ENCODE results near the gene ATXN10. TPM values are rescaled to one million over a fixed set of nuclear protein-coding genes. Genes with fewer than 3 reads are reported as not detected.
A peak's percentile ranks its signal among the peaks of the same experiment; 100 is the strongest.

The ATXN10 gene
- total RNA-seq, 4 donors from 2014 or later: 35.5 to 83.3 (median 51.1) TPM

DNA sequence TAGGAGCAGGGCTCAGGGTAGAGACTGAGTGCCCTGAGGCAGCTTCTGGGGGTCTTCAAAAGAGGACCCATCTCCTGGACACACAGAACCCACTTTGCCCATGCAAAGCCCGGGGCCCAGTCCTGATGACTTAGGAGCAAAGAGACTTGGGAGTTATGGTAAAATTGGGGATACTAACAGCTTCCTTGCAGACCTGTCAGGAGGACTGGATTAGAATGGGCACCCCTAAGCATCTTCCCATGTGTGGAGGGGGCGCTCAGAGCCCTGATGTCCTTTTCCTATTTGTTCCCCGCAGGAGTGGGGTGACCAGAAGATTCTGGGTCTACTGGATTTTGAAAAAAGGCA, 205.4 kb downstream of the ATXN10 start:
- WGBS, 2 donors: 84 to 91% methylated on average over 3 of the region's 3 CpGs

DNA sequence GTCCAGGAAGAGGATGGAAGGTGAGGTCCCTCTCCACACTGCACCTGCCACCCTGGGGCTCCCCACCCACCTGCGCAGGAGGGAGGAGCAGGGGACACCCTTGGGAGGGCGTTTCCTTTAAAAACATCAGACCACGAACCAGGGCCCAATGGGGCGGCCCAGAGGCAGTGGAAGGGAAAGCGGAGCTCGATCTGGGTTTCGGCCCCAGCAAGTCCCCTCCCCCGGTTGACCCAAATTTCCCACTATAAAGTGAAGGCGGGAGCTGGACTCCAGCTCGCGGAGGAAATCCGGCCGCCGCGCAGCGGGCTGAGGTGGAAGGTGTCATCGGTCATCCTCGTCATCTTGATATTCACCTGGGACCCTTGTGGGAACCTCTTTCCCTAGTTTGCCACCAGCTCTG, 206.0 kb downstream of the ATXN10 start:
- no peak overlapping the region for H3K4me3 ChIP-seq (ENCODE audit: low read depth, poor library complexity, severe bottlenecking)
- TF ChIP-seq POLR2A (IDR thresholded peaks at IDR 0.05): no peak
- TF ChIP-seq CTCF (IDR thresholded peaks at IDR 0.05): no peak

More for the DNA sequence above, 205.4 kb downstream of the ATXN10 start:
- TF ChIP-seq POLR2A (IDR thresholded peaks at IDR 0.05): no peak
- no peak for TF ChIP-seq CTCF (IDR thresholded peaks at IDR 0.05)
- no peak for DNase-seq (ENCODE audit: low spot score in 2 of 2)
- intact Hi-C loops (cut with DNase I; ENCODE audit: low total_unique reads): no loop called here
- no peak overlapping the region for H3K4me3 ChIP-seq (ENCODE audit: low read depth, poor library complexity, severe bottlenecking)

DNA sequence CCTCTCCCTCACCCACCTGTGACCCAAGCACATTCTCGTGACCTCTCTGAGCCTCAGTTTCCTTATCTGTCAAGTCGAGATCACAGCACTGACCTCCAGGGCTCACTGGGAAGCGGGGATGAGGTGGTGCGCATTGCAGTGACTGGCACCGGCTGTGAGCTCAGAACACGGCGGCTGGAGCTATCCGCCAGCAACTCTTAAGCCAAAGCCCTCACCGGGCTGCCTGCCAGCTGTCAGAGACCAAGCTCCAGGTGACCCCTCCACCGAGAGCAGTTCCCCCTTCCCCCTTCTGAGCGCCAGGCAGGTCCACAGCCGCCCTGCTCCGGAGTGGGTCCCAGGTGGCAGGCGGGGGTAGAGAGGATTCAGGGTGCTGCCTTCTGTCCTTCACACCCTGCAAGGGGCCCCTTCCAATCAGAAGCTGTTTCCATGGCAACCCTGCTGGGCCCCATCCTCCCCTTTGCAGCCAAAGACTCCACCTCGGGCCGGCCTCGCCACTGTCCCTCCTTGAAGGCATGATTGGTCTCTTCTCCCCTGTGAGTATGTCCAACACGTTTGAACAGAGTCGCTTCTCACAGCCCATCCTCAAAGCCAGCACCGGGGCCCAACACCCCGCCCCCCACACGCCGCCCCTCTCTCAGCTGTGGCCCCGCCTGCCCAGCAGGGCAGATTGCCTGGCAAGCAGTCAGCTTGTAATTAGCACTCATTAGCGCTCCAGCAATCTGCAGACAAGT, 206.6 kb downstream of the ATXN10 start:
- DNase-seq (ENCODE audit: low spot score in 2 of 2): peak in 1 of 2 donors; percentile 75
- TF ChIP-seq POLR2A (IDR thresholded peaks at IDR 0.05): no peak
- TF ChIP-seq CTCF (IDR thresholded peaks at IDR 0.05): no peak
- intact Hi-C loops (cut with DNase I; ENCODE audit: low total_unique reads): no loop called here
- WGBS, 2 donors: 39 to 43% methylated on average over 24 to 25 of the region's 25 CpGs
- no peak overlapping the region for H3K4me3 ChIP-seq (ENCODE audit: low read depth, poor library complexity, severe bottlenecking)

More for the DNA sequence above, 206.0 kb downstream of the ATXN10 start:
- DNase-seq (ENCODE audit: low spot score in 2 of 2): peak in 1 of 2 donors; percentile 70
- intact Hi-C loops (cut with DNase I; ENCODE audit: low total_unique reads): no loop called here
- 76 to 77% methylated on average over 18 of the region's 18 CpGs for WGBS, 2 donors

DNA sequence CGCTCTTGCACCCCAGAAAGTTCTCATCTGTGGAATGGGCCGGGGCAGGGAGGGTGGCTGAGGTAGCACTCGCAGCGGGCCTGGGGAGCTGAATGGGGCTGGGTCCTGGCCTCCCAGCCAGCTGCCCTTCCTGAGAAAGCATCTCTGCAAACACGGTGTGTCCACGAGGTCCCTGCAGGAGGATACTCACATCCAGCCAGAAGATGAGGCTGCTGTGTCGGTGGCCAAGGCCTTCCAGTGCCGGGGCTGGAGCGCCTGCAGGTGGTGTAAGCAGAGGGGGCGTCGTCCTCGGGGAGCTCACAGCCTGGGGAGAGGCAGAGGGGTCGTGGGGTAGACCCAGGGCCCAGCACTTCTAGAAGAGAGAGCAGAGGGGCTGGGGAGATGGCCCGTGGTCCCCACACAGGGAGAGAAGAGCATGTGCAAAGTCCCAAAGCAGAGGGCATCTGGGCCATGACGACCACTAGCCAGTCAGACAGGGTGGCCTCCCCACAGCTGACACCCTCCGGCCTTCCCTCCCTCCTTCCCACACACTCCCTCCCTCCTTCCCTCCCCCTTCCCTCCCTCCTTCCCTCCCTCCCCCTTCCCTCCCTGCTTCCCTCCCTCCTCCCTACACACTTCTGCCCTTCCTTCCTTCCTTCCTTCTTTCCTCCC, 207.4 kb downstream of the ATXN10 start:
- 29 to 42% methylated on average over 14 to 16 of the region's 16 CpGs for WGBS, 2 donors
- TF ChIP-seq CTCF (IDR thresholded peaks at IDR 0.05): no peak
- no peak for TF ChIP-seq POLR2A (IDR thresholded peaks at IDR 0.05)
- peak in 1 of 2 donors; percentile 81 for DNase-seq (ENCODE audit: low spot score in 2 of 2)
- no peak overlapping the region for H3K4me3 ChIP-seq (ENCODE audit: low read depth, poor library complexity, severe bottlenecking)
- intact Hi-C loops (cut with DNase I; ENCODE audit: low total_unique reads): no loop called here

DNA sequence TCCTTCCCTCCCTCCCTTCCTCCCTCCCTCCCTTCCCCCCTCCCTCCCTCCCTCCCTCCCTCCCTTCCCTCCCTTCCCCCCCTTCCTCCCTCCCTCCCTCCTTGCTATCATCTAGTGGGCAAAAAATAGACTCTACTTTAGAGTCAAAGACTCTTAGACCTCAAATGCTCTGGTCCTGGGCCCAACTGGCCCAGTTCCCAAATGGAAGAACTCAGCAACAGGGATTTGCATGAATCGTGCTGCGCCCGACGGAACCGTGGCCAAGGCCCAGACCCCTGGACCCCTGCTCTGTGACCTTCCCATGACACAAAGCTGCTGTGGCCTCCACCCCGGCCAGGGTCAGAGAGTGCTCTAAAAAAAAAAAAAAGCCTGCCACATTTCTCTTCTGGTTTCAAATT, 207.9 kb downstream of the ATXN10 start:
- no peak for TF ChIP-seq CTCF (IDR thresholded peaks at IDR 0.05)
- no peak for TF ChIP-seq POLR2A (IDR thresholded peaks at IDR 0.05)
- DNase-seq (ENCODE audit: low spot score in 2 of 2): peak in 1 of 2 donors; percentile 39
- intact Hi-C loops (cut with DNase I; ENCODE audit: low total_unique reads): no loop called here
- no peak overlapping the region for H3K4me3 ChIP-seq (ENCODE audit: low read depth, poor library complexity, severe bottlenecking)
- WGBS, 2 donors: 46 to 66% methylated on average over 6 of the region's 6 CpGs

Data from lower leg skin (tissue), 4 donors.